ENCODE measurements around the gene OR52L1.

OR52L1 gene

DNA sequence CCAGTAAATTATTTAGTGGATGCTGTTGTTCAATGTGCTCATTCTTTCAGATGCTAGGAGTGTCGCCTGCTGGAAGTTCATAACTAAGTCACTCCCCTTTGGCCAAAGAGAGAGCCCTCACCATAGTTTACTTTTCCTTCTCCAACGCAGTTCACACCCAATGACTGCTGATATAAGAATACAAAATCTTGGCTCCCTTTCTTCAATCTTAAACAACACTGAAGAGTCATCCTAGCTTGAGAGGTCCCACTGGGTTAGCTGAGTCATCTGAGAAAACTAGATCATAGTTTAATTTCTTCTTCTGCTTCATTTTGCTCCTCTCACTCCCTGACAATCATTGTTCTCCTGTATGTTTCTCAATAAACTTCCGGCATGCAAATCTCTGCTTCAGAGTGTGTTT is 5.4 kb upstream of the OR52L1 start:
- Histone ChIP-seq H3K79me1 (ENCODE audit: low read length) (no peaks in the 10 kb centered on the region), H3K18ac (ENCODE audit: low read length) (no peak overlapping the region)
- no CpG with 5 or more reads among the region's 3 CpGs for WGBS (ENCODE audit: extremely low coverage, insufficient coverage, insufficient read length)

DNA sequence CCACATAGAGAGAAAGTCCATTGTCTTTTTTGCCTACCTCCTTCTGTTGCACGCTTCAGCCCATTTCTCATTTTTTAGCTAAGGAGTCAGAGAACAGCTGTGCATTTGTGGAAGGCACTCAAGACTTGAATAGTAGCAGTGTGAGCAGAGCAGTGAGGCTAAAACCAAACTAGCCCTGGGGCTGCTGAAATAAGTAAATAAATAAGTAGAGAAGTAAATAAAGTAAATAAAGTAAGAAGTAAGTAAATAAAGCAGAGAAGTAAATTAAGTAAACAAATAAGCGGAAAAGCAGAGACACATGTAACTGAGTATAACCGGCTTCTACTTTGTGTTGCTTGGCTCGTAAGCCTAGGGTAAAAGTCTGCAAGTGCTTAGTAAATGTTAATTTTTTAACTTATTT is 2.4 kb upstream of the OR52L1 start:
- Histone ChIP-seq H2BK12ac (ENCODE audit: low read length) (no peak overlapping the region), H3K27ac (ENCODE audit: low read depth, low read length) (no peak overlapping the region)

More for the DNA sequence above, 5.4 kb upstream of the OR52L1 start:
- H3K9me3 ChIP-seq (ENCODE audit: insufficient read depth, low read depth, low read length), result no peaks in the 10 kb centered on the region
- H3K23ac ChIP-seq (ENCODE audit: low read length), result no peak overlapping the region
- no peak overlapping the region for H4K91ac ChIP-seq (ENCODE audit: low read depth, low read length)
- H3K9ac ChIP-seq (ENCODE audit: low read length), result no peak overlapping the region
- no peak overlapping the region for H2BK12ac ChIP-seq (ENCODE audit: low read length)
- no peak overlapping the region for H3K4me2 ChIP-seq (ENCODE audit: low read length)
- no peak overlapping the region for H4K12ac ChIP-seq (ENCODE audit: low read depth, low read length)
- peaks cover under 1% of the 10 kb centered on the region for H3K27me3 ChIP-seq (ENCODE audit: insufficient read depth, low read length)
- H3K27ac ChIP-seq (ENCODE audit: low read depth, low read length), result no peak overlapping the region
- H3K36me3 ChIP-seq (ENCODE audit: control insufficient read depth in 1 of 2, insufficient read depth in 2 of 2, low read length in 2 of 2), result no peaks in the 10 kb centered on the region
- H4K8ac ChIP-seq (ENCODE audit: low read depth, low read length), result no peak overlapping the region
- H3K4me1 ChIP-seq (ENCODE audit: control insufficient read depth in 1 of 2, insufficient read depth in 2 of 2, low read length in 2 of 2), result no peaks in the 10 kb centered on the region
- H2AK5ac ChIP-seq (ENCODE audit: low read length), result no peak overlapping the region
- no peak overlapping the region for H2AFZ ChIP-seq (ENCODE audit: insufficient read depth, low read length, poor library complexity)
- H2BK120ac ChIP-seq (ENCODE audit: insufficient read depth, low read length, poor library complexity), result no peak overlapping the region
- no peak overlapping the region for H2BK5ac ChIP-seq (ENCODE audit: low read depth, low read length, poor library complexity)
- no peak for DNase-seq
- no peak overlapping the region for H3K4ac ChIP-seq (ENCODE audit: low read depth, low read length)
- H3K4me3 ChIP-seq (ENCODE audit: low read depth, low read length), result no peak overlapping the region
- no peaks in the 10 kb centered on the region for H3K79me2 ChIP-seq (ENCODE audit: control insufficient read depth, insufficient read depth, low read length, poor library complexity)
- H3K14ac ChIP-seq (ENCODE audit: low read length), result no peak overlapping the region

GRCh38 chr11:5983443-5983842 is 3.3 kb downstream of the OR52L1 start:
- Histone ChIP-seq H3K23ac (ENCODE audit: low read length) (no peak overlapping the region), H3K9me3 (ENCODE audit: insufficient read depth, low read depth, low read length) (peaks cover 7% of the 10 kb centered on the region), H2BK12ac (ENCODE audit: low read length) (no peak overlapping the region), H4K12ac (ENCODE audit: low read depth, low read length) (no peak overlapping the region), H3K4me3 (ENCODE audit: low read depth, low read length) (no peak overlapping the region), H3K36me3 (ENCODE audit: control insufficient read depth in 1 of 2, insufficient read depth in 2 of 2, low read length in 2 of 2) (no peaks in the 10 kb centered on the region), H3K14ac (ENCODE audit: low read length) (no peak overlapping the region), H3K18ac (ENCODE audit: low read length) (no peak overlapping the region), H3K4ac (ENCODE audit: low read depth, low read length) (no peak overlapping the region), H2AK5ac (ENCODE audit: low read length) (no peak overlapping the region), H2BK120ac (ENCODE audit: insufficient read depth, low read length, poor library complexity) (no peak overlapping the region), H3K79me2 (ENCODE audit: control insufficient read depth, insufficient read depth, low read length, poor library complexity) (no peaks in the 10 kb centered on the region), H3K4me1 (ENCODE audit: control insufficient read depth in 1 of 2, insufficient read depth in 2 of 2, low read length in 2 of 2) (no peaks in the 10 kb centered on the region), H4K8ac (ENCODE audit: low read depth, low read length) (no peak overlapping the region), H3K27me3 (ENCODE audit: insufficient read depth, low read length) (no peaks in the 10 kb centered on the region), H4K91ac (ENCODE audit: low read depth, low read length) (no peak overlapping the region), H3K9ac (ENCODE audit: low read length) (no peak overlapping the region), H3K27ac (ENCODE audit: low read depth, low read length) (no peak overlapping the region), H3K79me1 (ENCODE audit: low read length) (no peaks in the 10 kb centered on the region), H3K4me2 (ENCODE audit: low read length) (no peak overlapping the region), H2BK5ac (ENCODE audit: low read depth, low read length, poor library complexity) (no peak overlapping the region), H2AFZ (ENCODE audit: insufficient read depth, low read length, poor library complexity) (no peak overlapping the region)
- no CpG with 5 or more reads among the region's 1 CpG for WGBS (ENCODE audit: extremely low coverage, insufficient coverage, insufficient read length)
- DNase-seq, result no peak

More for the DNA sequence above, 2.4 kb upstream of the OR52L1 start:
- H2AK5ac ChIP-seq (ENCODE audit: low read length), result no peak overlapping the region
- no peak overlapping the region for H3K14ac ChIP-seq (ENCODE audit: low read length)
- H3K4me2 ChIP-seq (ENCODE audit: low read length), result no peak overlapping the region
- no peak overlapping the region for H2AFZ ChIP-seq (ENCODE audit: insufficient read depth, low read length, poor library complexity)
- no peak overlapping the region for H4K91ac ChIP-seq (ENCODE audit: low read depth, low read length)
- no peaks in the 10 kb centered on the region for H3K36me3 ChIP-seq (ENCODE audit: control insufficient read depth in 1 of 2, insufficient read depth in 2 of 2, low read length in 2 of 2)
- no CpG with 5 or more reads among the region's 4 CpGs for WGBS (ENCODE audit: extremely low coverage, insufficient coverage, insufficient read length)
- DNase-seq, result no peak
- H3K4ac ChIP-seq (ENCODE audit: low read depth, low read length), result no peak overlapping the region
- H2BK120ac ChIP-seq (ENCODE audit: insufficient read depth, low read length, poor library complexity), result no peak overlapping the region
- no peaks in the 10 kb centered on the region for H3K79me1 ChIP-seq (ENCODE audit: low read length)
- H3K23ac ChIP-seq (ENCODE audit: low read length), result no peak overlapping the region
- H3K9me3 ChIP-seq (ENCODE audit: insufficient read depth, low read depth, low read length), result no peaks in the 10 kb centered on the region
- H2BK5ac ChIP-seq (ENCODE audit: low read depth, low read length, poor library complexity), result no peak overlapping the region
- H3K79me2 ChIP-seq (ENCODE audit: control insufficient read depth, insufficient read depth, low read length, poor library complexity), result no peaks in the 10 kb centered on the region
- no peaks in the 10 kb centered on the region for H3K4me1 ChIP-seq (ENCODE audit: control insufficient read depth in 1 of 2, insufficient read depth in 2 of 2, low read length in 2 of 2)
- no peak overlapping the region for H4K12ac ChIP-seq (ENCODE audit: low read depth, low read length)
- H3K9ac ChIP-seq (ENCODE audit: low read length), result no peak overlapping the region
- H3K27me3 ChIP-seq (ENCODE audit: insufficient read depth, low read length), result no peaks in the 10 kb centered on the region
- no peak overlapping the region for H3K18ac ChIP-seq (ENCODE audit: low read length)
- H3K4me3 ChIP-seq (ENCODE audit: low read depth, low read length), result no peak overlapping the region
- no peak overlapping the region for H4K8ac ChIP-seq (ENCODE audit: low read depth, low read length)

GRCh38 chr11:5973530-5973929 is 13.3 kb downstream of the OR52L1 start:
- no peaks in the 10 kb centered on the region for H3K27me3 ChIP-seq (ENCODE audit: insufficient read depth, low read length)
- no peak overlapping the region for H4K12ac ChIP-seq (ENCODE audit: low read depth, low read length)
- no peak overlapping the region for H2AK5ac ChIP-seq (ENCODE audit: low read length)
- H3K4me3 ChIP-seq (ENCODE audit: low read depth, low read length), result no peak overlapping the region
- H3K18ac ChIP-seq (ENCODE audit: low read length), result no peak overlapping the region
- H4K8ac ChIP-seq (ENCODE audit: low read depth, low read length), result no peak overlapping the region
- H3K23ac ChIP-seq (ENCODE audit: low read length), result no peak overlapping the region
- no peak overlapping the region for H3K4ac ChIP-seq (ENCODE audit: low read depth, low read length)
- H3K27ac ChIP-seq (ENCODE audit: low read depth, low read length), result no peak overlapping the region
- no peak overlapping the region for H2BK12ac ChIP-seq (ENCODE audit: low read length)
- no CpG with 5 or more reads among the region's 1 CpG for WGBS (ENCODE audit: extremely low coverage, insufficient coverage, insufficient read length)
- no peaks in the 10 kb centered on the region for H3K79me2 ChIP-seq (ENCODE audit: control insufficient read depth, insufficient read depth, low read length, poor library complexity)
- H3K9me3 ChIP-seq (ENCODE audit: insufficient read depth, low read depth, low read length), result no peaks in the 10 kb centered on the region
- no peak overlapping the region for H2BK5ac ChIP-seq (ENCODE audit: low read depth, low read length, poor library complexity)
- no peak overlapping the region for H3K14ac ChIP-seq (ENCODE audit: low read length)
- H4K91ac ChIP-seq (ENCODE audit: low read depth, low read length), result no peak overlapping the region
- no peaks in the 10 kb centered on the region for H3K36me3 ChIP-seq (ENCODE audit: control insufficient read depth in 1 of 2, insufficient read depth in 2 of 2, low read length in 2 of 2)
- H3K9ac ChIP-seq (ENCODE audit: low read length), result no peak overlapping the region
- H3K4me1 ChIP-seq (ENCODE audit: control insufficient read depth in 1 of 2, insufficient read depth in 2 of 2, low read length in 2 of 2), result no peaks in the 10 kb centered on the region
- H3K4me2 ChIP-seq (ENCODE audit: low read length), result no peak overlapping the region
- H2AFZ ChIP-seq (ENCODE audit: insufficient read depth, low read length, poor library complexity), result no peak overlapping the region
- H3K79me1 ChIP-seq (ENCODE audit: low read length), result no peaks in the 10 kb centered on the region
- no peak overlapping the region for H2BK120ac ChIP-seq (ENCODE audit: insufficient read depth, low read length, poor library complexity)
- DNase-seq, result no peak
